HG03460 (cell line): ENCODE data around the gene MPZL3.

Source experiments
- ATAC-seq: cut with Tn5 transposase; IDR thresholded peaks from one replicate; pipeline ENCODE4 v1.9.1; 2021; ENCODE audit not compliant: unreplicated experiment

Gene MPZL3

DNA sequence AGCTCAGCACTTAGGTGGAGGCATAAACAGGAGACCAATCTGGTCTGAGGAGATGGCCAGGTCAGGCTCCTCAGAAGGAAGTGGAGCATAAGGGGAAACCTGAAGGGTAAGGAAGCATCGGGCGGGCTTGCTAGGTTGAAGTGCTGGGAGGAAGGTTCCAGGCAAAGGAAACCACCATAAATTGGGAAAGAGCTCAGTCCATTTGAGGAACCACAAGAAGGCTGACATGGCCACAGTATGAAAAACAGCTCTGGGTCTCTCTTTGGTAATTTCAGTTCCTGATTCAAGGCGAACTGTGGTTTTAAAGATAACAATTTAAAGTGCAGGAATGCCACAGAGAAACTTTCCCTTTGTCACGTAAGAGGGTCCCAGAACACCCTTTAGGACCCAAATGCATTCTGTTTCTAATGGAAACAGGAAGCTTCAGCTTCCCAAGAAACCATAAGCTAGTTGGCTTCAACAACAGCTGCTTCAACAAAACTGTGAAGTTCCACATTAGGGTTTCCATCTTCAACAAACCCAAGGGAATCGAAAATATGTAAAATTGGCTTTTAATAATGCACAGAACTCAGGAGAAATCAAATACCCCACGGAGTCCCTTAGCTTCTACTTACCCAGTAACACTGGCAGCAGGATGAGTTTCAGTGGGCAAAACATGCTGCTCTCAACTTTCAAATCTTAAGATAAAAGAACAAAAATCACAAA, 37.8 kb downstream of the MPZL3 start:
- no peak for ATAC-seq

- no peak for ATAC-seq
Observed at GRCh38 chr11:118213781-118214180, 38.4 kb downstream of the MPZL3 start.

DNA sequence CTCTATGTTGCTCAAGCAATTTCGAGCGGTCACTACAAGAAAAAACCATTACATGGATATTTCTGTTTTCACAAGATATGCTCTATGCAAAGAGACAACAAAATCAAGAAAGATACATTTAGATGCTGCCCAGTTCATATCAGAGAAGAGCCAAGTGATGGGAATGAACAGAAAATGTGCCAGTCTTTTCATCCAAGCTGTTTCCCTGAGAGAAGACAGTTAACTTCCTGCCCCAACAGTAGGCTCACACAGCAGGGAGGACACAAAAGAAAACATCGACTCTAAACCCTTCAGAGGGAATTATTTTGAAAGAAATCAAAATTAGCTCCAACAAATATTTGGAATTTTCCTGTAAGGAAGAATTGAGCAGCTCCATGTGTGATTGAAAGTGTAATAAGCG, 39.0 kb downstream of the MPZL3 start:
- ATAC-seq: no peak

- ATAC-seq: no peak
Observed at GRCh38 chr11:118212781-118213191, 39.4 kb downstream of the MPZL3 start.

DNA sequence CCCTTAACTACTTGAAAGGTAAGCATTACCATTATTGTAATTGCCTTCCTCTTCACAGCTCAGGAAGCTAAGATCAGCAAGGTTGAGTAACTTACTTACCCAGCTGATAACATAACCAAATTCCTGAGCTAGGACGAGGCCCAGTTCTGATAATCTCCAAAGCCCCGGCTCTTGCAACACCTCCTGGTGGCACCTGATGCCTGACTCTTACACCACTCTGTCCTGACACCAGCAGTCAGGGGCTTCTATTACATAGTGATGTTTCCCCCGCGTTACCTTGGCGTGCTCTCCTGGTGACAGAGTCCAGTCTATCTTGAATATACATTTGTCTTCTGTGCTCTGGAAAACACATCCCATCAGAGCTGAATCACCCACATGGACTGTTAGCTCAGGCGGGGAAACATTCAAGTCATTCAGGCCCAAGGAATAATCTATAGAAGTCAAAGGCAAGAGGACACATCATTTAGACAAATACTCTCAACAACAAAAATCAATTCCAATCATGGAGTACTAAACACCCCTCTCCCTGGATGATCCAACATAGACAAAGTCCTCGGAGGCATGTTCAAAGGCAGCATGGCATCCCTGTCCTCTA, 39.9 kb downstream of the MPZL3 start:
- no peak for ATAC-seq

DNA sequence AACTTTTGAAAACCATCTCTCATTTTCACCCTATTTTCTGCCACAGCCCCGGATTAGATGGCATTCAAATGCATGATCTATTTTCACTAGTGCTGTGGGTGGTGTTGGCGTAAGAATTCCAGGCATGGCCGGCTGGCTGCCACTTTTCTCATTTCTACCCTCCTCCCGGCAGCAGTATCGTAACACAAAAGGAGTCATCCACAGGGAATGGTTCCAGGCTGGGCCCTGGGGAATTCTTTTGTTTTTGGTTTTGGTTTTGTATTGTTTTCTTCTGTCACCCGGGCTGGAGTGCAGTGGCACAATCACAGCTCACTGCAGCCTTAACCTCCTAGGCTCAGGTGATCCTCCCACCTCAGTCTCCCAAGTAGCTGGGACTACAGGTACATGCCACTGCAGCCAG, 41.2 kb downstream of the MPZL3 start:
- no peak for ATAC-seq

DNA sequence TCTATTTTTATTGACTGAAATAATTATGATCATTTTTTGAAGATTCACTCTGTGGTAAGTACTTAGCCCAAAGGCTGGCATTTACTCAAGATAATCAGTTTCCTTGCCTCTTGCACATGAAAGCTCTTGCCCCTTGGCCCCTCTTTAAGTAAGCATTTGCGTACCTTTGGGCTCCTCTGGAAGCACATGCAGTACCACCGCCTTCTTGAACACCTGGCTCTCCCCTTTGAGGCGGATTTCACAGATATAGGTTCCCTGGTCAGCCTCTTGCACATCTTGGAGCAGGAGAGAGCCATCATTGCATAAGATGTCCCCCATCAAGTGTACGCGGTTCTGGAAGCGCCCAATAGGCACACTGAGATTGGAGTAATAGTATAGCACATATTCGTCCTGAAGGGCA, 41.8 kb downstream of the MPZL3 start:
- ATAC-seq: no peak

- no peak for ATAC-seq
Observed at GRCh38 chr11:118209033-118209432, 43.1 kb downstream of the MPZL3 start.

DNA sequence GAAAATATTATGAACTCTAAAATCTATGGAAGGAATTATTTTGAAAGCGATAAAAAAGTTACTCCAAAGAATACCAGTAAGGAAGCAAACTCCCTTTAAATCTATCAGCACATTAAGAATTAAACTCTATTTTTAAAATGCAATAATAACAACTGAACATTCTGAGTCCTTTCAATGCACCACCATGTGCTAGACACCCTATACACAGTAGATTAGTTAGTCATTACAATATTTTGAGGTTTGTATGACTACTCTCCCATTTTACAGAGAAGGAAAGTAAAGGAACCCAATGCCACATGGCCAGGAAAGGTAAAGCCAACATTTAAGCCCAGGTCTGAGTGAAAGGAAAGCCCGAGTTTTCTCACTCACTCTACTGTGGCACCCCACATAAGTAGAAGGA, 45.1 kb downstream of the MPZL3 start:
- no peak for ATAC-seq

GRCh38 chr11:118206391-118207031, 45.7 kb downstream of the MPZL3 start:
- no peak for ATAC-seq

GRCh38 chr11:118205606-118206378, 46.4 kb downstream of the MPZL3 start:
- no peak for ATAC-seq

- no peak for ATAC-seq
Observed at GRCh38 chr11:118202599-118203422, 49.4 kb downstream of the MPZL3 start.

DNA sequence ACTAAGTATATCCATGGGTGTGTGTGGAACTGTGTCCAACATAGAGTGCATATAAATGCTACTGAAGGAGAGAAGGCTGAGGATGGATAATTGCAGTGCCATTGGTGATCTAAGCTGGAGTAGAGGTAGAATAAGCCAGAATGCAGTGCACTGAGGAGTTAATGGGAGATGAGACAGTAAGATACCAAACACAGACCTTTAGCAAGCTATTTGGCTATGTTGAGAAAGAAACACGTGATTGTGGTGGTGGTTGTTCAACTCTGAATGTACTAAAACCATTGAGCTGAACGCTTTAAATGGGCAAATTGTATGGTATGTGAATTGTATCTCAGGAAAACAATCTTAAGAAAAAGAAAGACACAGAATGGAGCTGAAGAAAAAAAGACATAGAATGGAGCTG, 50.2 kb downstream of the MPZL3 start:
- no peak for ATAC-seq

DNA sequence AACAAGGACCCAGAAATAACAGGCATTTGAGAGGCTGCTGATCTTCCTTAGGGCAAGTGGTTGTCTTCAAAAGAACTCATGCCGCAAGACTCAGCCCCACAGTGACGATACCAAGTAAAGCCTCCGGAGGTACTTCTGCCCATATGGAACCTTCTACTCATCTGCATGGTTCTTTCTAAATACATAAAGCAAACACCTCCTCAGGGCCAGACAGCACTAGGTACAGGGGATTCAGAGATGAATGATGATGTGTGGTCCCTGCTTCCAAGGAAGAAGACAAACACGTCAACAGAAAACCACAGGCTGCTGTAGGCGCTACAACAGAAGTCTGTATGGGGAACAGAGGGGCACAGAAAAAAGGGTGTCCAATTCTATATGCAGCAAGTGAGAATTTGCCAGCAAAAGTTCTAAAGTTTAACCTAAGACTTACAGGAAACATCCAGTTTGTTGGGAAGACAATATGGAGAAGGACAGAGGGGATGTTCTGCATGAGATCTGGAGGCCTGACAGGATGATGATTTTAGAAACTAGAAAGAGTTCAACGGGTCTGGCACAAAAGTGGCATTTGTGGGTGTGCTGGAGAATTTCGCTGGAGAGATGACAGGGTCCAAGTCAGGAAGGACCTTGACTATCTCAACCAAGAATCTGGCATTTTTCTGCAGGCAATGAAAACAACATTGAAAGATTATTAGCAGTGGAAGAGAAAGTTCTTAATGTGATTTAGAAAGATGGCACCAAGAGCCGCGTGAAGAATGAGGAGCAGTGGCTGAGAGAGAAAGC, 51.1 kb downstream of the MPZL3 start:
- no peak for ATAC-seq

- ATAC-seq: no peak
Observed at GRCh38 chr11:118200497-118200896, 51.7 kb downstream of the MPZL3 start.

DNA sequence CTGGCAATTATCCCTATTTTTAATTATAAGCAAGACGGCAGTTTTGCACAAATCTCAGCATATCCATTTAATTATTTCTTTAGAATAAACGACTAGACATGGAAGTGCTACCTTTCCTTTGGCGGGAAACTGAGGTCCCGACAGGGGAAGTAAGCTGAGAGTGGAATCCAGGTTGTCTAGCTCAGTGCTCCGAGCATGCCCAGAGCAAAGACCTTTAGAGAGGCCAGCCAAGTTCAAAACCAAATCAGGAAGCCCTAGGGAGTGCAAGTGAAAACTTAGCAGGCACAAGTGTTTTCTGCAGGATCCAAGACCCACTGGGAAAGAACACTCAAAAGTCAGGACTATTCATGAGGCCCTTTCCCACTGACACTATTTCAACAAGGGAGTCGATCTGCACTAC, 53.0 kb downstream of the MPZL3 start:
- ATAC-seq: no peak

GRCh38 chr11:118198370-118198769, 53.8 kb downstream of the MPZL3 start:
- ATAC-seq: no peak

DNA sequence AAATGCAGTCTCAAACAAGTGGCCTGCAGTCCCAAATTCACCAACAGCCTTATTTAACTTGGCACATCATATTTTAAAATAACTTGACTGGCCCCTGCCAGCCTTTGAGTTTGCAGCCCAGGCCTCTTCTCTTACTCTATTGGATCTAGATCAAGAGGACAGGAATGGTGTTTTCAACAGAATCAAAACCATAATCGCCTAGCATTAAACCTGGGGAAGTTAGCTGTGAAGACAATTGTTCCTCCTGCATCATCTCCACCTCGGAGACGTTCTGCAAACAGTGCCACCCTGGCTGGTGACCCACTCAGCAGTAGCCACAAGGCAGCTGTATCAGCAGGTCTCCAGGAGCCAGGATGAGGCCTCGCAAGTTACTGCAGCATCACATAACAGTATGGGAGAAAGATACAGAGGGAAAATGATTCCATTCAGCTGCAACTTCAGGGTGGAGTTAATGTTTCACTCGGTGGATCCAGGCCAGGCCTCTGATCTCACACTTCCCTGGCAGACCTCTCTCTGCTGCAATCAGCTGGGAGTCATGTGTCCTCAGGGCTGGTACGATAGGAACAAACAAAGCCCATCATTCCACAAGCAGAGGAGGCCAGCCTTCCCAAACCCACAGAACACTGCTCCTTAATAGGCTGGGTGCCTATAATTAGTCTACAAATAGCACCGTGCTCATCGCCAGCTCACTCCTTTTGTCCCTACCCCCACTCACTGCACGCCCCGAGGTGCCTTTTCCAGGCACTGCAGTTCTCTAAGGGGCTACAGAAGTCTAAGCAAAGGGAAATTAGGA, 57.1 kb downstream of the MPZL3 start:
- ATAC-seq: no peak

DNA sequence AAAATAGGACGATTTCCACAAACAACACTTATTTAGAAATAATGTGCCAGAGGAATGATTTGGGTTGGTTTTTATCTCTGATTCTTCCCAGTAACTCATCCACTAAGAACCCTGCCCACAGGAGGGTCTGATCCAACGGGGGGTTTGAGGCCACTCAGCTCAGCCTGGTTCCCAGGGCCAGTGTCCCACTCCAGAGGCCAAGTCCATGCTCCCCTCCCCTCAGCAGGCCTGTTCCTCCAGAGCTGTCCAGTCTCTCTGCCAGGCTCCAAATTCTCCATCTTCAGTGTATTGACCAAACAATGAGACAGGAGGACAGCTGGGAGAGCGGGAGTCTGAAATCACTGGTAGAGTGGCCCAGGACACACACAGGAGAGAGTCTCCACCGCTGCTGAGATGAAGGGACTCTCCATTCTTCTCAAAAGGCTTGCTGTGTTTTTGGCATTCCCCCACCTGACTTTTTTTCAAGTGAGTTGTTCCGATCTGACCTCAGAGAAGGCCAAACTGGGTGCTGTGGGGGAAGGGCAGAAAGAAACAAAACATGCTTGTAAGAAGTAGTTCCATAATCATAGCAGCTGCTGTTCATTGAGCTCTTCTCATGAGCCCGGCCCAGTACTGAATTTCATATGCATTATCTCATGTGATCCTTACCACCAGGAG, 58.1 kb downstream of the MPZL3 start:
- no peak for ATAC-seq
